Inflammatory macrophage treated with lipopolysaccharide for 1 hour (primary cell): Measurements from ENCODE around the gene SSR3.

Experiments
- DNase-seq, 2 donors: peaks; one replicate each; pipeline ENCODE4 v3.0.0-alpha.2; 2020 to 2022

The SSR3 gene

DNA sequence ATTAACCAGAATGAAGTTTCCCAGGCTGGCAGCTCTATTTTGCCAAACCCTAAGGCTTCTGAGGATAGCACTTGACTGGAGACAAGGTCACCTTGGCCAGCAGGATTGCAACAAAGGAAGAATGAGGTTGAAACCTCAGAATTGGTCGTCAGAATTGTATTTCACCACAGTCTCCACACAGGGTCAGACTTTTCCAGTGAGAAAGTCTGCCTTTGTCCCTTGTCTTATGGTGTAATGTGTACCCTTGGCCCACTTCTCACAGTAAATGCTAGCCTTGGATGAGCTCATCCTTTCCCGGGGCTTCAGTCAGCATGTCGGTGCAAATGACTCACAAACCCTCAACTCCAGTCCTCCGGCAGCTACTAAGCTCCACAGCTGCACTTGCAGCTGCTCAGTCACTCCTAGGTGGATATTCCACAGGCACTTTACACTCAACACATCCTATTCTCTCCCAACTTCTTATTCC is 19.7 kb downstream of the SSR3 start:
- DNase-seq: peak; percentile 76 to 98

DNA sequence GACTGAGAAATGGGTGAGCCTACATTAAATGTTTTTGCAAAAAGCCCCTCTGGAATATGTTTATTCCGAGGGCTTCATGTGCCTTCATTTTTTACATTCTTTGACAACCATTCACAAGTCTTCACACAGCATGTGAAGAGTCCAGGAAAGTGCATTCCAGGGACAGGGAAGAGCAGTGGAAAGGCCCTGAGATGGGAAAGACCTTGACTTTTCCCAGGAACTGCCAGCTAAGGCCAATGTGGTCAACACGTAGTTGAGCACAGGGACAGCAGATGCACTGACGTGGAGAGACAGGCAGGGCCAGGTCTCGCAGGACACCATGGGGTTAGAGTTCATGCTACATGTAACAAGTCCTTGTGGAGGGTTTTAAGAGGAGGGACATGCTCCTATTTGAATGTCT is 21.7 kb downstream of the SSR3 start:
- no peak for DNase-seq

DNA sequence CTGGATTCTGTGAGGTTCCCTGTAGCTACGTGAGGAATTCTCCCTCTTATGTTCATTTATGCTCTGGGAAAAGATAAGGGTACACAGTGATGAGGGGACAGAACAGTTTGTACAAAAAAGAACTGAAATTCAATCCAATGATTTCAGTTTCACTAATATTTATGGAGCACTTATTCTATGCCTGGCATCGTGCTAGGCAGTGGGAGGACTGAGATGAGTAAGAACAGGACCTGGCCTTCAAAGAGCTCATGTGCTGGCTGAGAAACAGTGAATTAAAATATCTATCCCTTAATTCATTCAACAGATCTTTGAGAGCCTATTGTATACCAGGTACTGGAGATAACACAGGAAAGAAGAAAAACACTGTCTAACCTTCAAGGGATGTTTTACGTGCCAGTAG is 22.2 kb downstream of the SSR3 start:
- DNase-seq: no peak

DNA sequence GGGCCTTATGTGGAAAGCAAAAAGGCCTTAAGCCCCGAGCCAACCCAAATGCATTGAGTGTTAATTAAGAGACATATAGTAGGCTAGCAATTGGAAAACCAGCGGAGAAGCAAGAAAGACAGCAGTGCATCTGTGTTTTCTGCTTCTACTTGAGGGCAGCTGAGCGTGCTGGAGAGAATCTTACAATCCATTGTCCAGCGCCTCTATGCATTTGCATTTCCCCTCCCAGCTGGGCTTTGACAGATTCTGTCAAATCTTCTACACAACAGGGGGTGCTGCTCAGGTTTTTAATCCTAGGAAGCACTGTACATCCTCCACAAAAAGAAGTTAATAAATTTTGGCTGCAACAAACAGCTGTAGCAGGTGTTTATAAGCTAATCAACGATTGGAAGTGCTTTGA is 23.9 kb downstream of the SSR3 start:
- no peak for DNase-seq

DNA sequence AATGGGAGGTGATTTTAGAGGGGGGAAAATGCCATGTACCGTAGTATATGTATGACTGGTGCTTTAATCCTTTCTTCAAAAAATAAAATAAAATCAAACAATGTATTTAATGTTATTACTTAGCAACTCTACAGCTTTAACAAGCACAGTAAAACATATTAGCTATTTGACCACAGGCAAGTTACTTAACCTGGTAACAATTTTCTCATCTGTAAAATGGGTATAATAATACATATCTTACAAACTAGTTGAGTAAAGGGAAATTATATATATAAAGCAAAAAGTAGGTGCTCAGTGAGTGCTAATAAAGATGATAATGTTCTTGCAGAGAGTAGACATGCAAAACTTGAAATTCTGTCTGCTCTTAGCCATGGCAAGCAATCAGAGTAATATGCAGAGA is 27.9 kb downstream of the SSR3 start:
- DNase-seq: no peak

DNA sequence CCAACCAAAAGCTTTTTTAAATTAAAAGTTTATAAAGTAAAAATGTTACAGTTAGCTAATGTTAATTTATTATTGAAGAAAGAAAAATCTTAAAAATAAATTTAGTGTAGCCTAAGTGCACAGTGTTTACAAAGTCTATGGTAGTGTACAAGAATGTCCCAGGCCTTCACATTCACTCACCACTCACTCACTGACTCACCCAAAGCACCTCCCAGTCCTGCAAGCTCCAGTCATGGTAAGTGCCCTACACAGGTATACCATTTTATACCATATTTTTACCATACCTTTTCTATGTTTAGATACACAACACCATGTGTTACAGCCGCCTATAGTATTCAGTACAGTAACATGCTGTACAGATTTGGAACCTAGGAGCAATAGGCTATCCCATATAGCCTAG is 29.1 kb downstream of the SSR3 start:
- no peak for DNase-seq

DNA sequence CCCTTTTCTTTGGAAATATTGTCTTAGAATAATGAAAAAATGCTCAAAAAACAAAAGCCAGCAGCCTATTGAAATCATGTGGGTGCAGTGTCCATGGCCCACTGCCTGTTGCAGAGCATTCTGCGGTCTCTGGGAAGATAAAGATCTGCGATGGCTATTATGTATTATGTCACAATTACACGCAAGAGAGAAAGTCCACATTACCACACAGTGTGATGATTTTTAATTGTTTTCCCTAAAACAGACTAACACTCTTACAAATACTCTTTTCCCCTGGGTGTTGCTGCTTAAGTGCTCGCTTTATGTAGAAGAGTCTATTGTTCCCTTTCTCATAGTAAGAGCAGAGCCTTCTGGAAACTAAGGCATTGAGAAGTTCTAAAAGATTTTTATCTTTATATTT is 32.2 kb downstream of the SSR3 start:
- DNase-seq: no peak

DNA sequence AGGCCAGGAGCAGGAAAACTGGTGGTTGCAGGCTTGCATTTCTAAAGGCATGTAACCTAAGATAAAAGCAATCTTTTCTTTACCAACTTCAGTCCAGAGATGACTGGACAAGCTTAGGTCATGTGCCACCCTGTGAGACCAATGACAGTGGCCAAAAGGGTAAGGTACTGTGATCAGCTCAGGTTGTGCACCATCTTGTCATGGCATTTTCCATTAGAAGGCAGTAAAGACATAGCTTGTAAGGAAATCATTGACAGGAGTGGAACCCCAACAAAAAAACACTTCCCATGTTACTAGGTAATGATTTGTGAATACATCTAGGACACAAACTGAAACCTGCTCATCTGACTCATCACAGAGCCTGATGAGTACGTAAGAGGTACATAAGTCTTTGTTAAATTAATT is 35.2 kb downstream of the SSR3 start:
- DNase-seq: no peak

DNA sequence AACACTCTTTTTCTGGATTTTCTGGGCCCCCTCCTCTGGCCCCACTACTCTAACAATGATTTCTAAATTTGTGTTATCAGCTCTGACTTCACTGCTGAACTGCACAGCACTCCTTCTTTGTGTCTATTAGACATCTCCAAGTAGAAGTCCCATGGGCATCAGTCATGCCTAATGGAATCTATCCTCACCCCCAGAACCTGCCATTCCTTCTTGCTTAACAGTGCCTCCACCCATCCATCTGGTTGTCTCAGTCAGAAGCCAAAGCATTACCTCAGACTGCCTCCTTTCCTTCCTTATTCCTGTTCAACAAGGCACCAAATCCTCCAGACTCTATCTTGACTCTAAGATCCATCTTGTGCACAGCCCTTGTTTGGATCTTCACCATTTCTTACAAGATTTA is 36.2 kb downstream of the SSR3 start:
- DNase-seq: no peak

DNA sequence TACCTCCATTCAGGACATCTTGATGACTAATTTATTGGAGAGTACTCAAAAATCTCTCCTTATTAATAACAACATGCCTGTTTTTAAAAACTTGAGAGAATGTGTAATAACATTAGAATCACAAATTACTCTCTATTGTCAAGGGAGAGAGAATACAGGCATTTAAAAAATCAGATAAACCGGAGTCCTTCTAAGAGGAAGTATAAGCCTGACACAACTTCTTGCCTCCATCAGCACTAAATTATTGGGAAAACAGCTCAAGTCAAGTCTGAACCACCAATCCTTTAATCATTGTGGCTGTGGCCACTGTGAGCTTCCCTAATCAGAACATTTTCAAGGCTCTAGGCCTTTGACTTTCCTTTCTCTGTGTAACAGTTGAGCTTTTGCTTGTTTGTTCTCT is 38.0 kb downstream of the SSR3 start:
- peak; percentile 25 to 28 for DNase-seq

DNA sequence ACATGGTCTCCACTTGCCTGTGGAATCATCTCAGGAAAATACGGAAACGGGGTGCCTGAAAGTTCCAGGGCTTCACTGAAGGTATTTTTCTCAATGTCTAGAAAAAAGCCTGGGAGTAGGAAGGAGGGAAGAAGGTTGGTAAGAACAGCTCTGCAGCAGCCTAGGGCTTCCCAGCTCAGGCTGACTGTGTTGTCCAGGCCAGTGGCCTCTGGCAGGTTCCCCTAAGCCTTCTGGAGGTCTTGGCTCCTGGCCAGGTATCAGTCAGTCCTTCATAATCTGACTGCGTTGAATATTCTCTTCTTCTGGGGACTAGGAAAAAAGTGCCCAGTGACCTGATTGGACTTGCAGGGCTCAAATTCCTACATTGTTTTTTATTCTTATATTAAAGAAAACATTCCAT is 38.6 kb downstream of the SSR3 start:
- DNase-seq: no peak

DNA sequence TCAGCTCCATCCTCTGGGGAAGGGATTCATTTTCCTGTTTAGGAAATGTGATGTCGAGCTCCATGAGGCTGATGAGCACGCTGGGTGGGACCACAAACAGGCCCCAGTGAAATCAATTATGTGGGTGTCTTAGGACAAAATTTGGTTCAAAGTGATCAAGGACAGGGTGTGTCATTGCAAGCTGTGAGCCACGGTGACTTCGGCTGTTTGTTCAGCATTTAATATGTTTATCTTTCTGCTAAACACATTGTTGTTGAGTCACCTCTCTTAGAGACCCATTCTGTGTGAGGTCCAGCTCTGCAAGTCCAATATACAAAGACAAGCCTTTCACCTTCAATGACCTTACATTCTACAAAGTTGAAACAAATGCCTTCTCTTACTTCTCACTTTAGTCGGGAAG is 41.3 kb downstream of the SSR3 start:
- DNase-seq: no peak

DNA sequence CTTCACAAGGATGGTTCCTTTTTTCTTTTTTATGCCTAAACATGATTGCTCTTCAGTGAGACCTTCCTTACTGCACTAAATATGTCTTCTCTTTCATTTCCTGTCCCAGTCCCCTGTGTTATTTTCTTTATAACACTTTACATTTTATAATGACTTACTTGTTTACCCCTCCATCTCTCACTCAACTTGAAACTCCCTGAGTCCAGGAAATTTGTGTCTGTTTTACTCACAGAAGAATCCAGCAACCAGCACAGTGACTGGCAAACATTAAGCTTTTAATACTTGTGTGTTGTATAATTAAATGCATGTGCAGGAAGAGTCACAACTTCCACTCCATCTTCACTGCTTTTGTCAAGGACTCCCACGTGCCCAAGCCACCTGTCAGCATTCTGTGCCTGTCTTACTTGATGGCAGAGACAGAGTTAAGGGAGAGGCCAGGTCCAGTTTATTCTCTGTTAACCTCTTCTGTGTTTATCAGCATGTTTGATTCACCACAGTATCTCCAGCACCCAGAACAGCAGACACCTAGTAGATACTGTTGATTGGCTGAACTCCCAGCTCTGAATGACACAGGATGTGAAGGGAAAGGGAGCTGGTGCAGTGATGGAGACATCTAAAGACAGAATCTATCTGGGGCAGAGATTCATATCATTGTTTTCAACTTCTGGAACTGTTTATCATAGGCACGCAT is 42.8 kb downstream of the SSR3 start:
- no peak for DNase-seq

DNA sequence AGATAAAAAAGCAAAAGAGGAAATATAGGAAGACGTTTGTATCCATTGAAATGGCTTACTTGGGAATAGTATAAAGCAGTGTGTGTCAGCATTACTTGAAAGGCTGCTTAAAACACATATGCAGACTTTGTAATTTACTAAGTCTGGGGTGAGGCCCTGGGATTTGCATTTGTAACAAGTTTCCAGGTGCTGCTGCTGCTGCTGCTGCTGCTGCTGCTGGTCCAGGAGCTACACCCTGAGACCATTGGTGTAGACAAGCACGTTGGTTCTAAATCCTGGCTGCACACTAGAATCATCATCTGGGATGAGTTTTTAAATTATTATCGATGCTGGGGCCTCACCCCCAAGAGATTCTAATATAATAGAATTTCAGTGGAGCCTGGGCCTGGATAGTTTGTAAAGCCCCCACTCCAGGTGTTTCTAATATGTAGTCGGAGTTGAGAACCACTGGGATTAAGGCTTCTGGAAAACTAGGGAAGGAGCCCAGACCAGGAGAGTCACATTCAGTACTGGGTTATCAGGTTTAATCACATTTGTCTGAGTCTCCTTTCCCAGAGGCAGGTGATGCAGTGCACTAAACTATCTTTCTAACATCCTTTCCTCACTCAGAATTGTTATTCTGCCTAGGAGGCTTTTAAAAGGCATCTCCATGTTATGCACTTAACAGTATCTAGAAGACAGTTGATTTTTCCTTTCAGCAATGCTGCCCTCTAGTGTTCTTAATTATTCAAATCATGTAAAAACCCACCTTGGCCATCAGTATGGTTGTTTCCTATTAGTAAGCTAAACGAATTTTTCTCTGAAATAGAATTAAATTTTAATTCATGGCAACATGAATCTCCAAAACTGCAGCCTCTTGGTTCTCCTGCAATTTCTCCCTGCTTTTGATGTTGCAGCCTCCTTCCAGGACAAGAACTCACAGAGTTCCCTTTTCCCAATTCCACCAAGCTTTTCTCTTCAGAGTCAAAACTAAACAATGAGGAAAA is 45.4 kb downstream of the SSR3 start:
- peak; percentile 23 to 77 for DNase-seq

DNA sequence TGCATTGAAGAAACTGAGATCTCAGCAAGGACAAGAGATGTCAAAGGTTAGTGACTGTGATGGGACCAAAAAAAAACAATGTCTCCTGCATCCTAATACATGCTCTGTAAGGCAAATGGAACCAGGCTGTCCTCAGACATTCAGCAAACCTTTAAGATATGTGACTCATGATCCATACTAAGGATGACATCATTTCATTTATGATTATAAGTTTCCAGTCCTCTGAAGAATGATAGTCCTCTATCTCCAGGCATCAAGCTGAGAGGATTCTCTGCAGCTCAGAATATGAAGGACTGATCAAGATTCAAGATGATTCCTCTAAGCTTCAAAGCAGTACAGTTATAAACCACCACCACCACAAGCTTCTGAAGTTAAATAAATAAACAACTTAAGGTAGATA is 47.6 kb downstream of the SSR3 start:
- DNase-seq: no peak

DNA sequence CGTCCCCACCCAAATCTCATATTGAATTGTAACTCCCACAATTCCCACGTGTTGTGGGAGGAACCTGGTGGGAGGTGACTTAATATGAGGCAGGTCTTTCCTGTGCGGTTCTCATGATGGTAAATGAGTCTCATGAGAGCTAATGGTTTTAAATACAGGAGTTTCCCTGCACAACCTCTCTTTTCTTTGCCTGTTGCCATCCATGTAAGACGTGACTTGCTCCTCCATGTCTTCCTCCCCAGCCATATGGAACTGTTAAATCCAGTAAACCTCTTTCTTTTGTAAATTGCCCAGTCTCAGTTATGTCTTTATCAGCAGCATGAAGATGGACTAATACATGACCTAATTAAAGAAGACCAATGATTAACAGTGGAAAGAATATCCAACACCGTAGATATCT is 56.6 kb downstream of the SSR3 start:
- DNase-seq: no peak

DNA sequence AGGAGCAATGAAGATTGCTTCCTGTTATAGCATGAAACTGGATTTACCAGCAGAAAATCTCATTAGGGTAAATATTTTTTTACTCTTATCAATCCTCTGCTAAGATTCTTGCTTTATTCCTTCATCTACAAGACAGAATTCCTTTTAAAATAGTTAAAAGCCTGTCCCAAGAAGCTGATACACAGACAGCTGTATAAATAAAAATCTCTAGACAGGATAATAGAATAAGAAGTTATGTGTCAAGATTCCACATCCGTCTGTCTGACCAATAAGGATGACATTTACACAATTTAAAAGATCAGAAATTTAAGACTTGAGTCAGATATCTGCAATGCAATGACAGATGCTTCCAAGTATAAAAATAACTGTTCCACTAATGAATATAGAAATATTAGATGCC is 57.6 kb downstream of the SSR3 start:
- no peak for DNase-seq

DNA sequence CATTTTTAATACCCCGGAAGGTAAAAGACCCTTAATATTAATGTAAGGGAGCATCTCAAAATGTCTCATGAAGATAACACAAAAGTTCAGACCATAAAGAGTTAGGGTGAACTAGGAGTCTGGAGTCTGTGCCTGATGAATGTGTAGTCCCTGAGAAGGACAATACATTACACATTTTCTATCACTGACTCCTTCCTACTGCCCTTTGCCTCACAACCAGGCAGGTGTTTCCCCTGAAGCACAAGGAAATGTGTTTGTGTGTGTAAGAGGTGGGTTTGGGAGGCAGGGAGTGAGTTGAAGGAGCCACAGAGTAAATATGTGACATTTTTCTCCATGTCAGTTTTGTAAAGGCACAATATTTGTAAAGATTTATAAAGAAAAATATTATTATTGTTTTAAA is 59.1 kb downstream of the SSR3 start:
- DNase-seq: no peak

DNA sequence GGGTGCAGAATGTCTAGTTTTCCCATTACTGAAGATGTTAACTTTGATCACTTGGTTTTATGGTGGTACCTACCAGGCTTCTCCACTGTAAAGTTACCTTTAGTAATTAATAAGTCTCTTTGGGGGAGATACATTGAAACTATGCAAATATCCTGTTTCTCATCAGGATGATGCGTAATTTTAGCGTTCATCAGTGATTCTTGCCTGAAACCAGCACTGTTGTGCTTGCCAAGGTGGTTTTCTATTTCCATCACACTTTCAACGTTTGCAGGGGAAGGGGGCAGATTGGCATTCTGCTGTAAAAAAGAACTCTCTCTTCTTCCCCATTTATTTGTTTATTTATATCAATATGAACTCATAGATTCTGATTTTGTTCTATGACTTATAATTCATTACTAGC is 61.0 kb downstream of the SSR3 start:
- DNase-seq: no peak

DNA sequence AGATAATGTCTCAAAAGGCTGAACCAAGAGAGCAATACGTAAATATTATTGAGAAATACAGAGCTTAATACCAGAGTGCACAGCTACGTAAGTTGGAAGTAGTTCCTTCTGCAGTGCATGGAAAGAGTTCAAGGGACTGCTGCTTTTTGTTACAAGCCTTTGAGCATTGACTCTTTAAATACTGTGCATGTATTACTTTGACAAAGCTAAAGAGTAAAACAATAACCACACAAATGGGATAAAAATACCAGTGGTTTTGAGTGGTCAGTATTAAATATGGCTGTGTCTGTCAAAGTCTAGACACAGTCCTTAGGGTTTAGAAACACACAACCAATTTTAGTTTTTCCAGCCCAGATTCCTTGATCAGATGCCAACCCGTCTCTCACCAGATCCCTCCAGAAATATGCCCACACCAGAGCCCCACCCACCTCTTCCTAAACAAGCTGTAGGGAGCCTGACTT is 62.1 kb downstream of the SSR3 start:
- no peak for DNase-seq

DNA sequence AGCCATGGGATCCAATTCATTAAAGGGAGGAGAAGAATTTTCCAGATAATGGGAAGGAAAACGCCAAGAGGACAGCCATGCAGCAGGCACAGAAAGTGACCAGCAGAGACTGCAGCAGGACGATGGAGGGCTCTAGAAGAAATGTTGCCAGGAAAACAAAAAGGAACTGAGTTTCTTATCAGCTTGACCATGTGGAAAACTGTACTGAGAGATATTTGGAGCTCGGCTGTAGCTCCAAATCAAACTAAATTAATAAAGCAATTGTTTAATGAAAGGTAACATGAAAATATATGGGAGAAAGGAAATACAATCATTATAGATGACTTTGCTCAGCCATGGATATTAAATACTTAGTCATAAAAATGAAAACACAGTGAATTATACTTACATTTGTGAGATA is 63.7 kb downstream of the SSR3 start:
- DNase-seq: no peak
